GM12892 (cell line): ENCODE measurements around the gene NBEA.

ENCODE experiments used
- POLR2A ChIP-seq: IDR thresholded peaks from 2 replicates; pipeline ENCODE4 v1.6.1; 2011; ENCODE audit warnings: low read depth, low read length, control low read depth
- POLR2AphosphoS5 ChIP-seq: IDR thresholded peaks from 2 replicates; pipeline ENCODE4 v1.6.1; 2011; ENCODE audit warnings: low read depth, low read length, control low read depth
- TAF1 ChIP-seq: IDR thresholded peaks from 2 replicates; pipeline ENCODE4 v1.6.1; 2011; ENCODE audit warnings: low read depth, mild to moderate bottlenecking, control low read depth, low read length, borderline replicate concordance

GRCh38 chr13:35672611-35673010 lies 730.5 kb downstream of the NBEA start:
- TF ChIP-seq POLR2A (no peak), POLR2AphosphoS5 (no peak), TAF1 (no peak)
